Posterior vena cava (tissue), 2 donors: Measurements from ENCODE around the gene TMEM150C. TPM values are rescaled to one million over a fixed set of nuclear protein-coding genes. Genes with fewer than 3 reads are reported as not detected.

Source experiments
- DNase-seq: peaks from one replicate; pipeline ENCODE4 v3.0.0-alpha.2; 2020; ENCODE audit warnings: low spot score
- intact Hi-C, 2 donors: fragments of 100-400 bp; cut with DNase I; formaldehyde crosslinking; loops; one replicate each; pipeline versions ENCODE4 v1.14.1 to v1.14.2; 2022 to 2023
- total RNA-seq, 2 donors: library from RNA; stranded (reverse); fragmentation: NEBNext Ultra II Directional; extraction: Animal tissue kit (Norgen Biotek cat#: 25700); gene quantifications; one replicate each; pipeline ENCODE4 v1.2.1, GENCODE V29; 2021
- donor health status: DM: yes; HTN: yes; CAD: no.
- donor health status: DM: yes; HTN: yes; CAD: no.

TMEM150C gene
- total RNA-seq, 2 donors from 2014 or later, result 6.9 to 9.7 TPM

GRCh38 chr4:82439088-82439487 lies 122.7 kb downstream of the TMEM150C start:
- intact Hi-C loops, result no loop called here

DNA sequence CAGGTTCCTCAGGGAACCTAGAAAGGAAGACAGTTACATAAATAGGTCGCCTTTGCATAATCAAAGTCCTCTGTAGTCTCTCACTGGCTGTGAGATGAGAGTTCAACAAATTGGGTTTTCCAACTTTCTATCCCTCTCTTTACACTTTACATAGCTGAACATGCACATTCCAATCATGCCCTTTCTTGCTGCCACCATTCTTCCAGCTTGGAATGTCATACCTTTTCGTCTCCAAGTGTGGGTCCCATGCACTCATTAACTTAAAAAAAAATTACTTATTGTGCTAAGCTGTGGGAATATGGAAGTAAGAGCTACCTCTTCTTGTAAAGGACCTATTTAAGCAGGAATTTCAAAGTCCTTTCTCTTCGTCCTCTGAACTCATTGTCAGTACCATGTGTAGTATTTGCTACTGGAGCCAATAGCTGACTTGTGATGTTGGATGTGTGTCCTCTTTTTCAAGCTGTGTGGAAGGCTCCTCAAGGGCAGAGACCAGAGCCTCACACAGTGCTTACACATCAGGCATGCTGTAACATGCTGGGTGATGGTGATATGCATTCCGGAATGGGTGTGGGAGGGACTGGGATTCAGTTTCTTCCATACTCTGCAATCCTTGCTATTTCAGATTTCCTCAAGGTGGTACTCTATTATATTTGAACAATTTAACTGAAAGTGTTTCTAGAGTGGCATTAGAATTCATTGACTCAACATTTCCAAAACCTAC lies 124.3 kb downstream of the TMEM150C start:
- intact Hi-C loops, result no loop called here
- no peak for DNase-seq

More at GRCh38 chr4:82439088-82439487, 122.7 kb downstream of the TMEM150C start:
- no peak for DNase-seq

DNA sequence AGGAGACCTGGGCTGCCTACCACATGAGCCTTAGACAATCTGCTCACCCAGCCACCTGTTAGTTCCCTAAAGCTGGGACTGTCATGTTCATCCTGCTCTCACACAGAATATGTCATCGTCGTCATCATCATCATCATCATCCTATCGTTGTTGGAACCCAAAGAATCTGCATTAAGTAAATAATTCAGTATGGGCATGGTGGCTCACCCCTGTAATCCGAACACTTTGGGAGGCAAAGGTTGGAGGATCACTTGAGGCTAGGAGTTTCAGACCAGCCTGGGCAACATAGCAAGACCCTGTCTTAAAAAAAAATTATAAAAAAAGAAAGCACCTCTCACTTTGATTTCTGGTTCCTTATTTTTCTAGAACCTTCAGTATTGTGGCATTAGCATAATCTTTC lies 125.0 kb downstream of the TMEM150C start:
- DNase-seq, result no peak

DNA sequence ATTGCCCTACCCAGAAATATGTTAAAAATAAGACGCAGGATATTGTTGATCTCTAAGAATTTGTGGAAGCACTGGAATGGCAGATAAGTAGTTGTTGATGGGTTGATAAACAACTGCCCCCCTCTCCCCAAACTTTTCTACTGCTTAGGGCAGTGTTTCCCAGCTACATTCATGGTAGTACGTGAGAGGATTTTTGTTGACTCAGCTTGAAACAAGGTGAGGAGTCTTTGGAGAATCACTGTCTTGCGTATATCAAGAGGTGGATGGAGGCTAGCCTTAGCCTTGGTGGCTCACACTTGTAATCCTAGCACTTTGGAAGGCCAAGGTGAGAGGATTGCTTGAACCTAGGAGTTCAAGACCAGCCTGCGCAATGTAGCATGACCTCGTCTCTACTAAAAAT lies 125.7 kb downstream of the TMEM150C start:
- DNase-seq, result no peak
- intact Hi-C loops, result no loop called here

More for the DNA sequence above, 125.0 kb downstream of the TMEM150C start:
- intact Hi-C loops, result no loop called here

DNA sequence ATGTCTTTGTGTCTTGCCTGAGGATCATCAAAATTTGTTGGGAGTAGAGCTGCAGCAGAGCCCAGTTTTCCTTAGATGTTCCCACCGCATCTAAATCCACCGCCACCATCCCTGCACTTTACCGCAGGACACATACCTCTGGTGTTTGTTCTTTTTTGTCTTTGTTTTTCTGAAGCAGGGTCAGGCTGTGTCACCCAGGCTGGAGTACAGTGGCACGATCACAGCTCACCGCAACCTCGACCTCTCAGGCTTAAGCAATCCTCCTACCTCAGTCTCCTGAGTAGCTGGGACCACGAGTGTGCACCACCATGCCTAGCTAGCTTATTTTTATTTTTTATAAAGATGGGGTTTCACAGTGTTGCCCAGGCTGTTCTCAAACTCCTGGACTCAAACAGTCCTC lies 126.8 kb downstream of the TMEM150C start:
- intact Hi-C loops, result loop anchor here in 1 of 2 donors (5.0 kb wide), 1 partner anchor 1898 kb away; no protein-coding TSS in a partner anchor
- no peak for DNase-seq

DNA sequence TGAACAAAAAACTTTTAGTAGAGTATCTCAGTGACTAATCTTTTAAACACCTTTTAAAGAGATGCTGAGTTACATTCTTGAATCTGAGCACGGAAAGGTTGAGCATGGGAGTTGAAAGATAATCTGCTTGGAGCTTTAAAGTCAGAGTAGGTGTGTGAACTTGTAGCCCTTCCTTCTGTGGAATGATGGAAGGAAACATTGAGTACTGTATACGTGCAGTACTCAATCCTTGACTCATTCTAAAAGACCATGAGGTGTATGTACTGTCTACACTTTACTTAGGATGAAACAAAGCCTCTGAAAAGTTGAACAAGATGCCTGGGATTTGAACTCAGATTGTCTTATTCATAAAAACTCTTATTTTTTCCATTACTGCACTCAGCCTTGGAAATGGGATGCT lies 128.0 kb downstream of the TMEM150C start:
- no peak for DNase-seq
- intact Hi-C loops, result loop anchor here in 1 of 2 donors (5.0 kb wide), 1 partner anchor 1896 kb away; no protein-coding TSS in a partner anchor

Other genes with a start within 250 kb of the TMEM150C start
- gene HNRNPD, start 188.0 kb downstream of the TMEM150C start, total RNA-seq, result 100 to 1,000 TPM in 1 of 2 donors, 10 to 100 TPM in 1; 97.1 to 111 TPM
- 100 to 1,000 TPM; 196 to 202 TPM for gene HNRNPDL, start 131.5 kb downstream of the TMEM150C start, total RNA-seq
- gene ENOPH1, start 131.4 kb downstream of the TMEM150C start, total RNA-seq, result 10 to 100 TPM; 23.7 to 24.9 TPM
- gene SCD5, start 236.8 kb upstream of the TMEM150C start, total RNA-seq, result 10 to 100 TPM; 11.9 to 16.7 TPM